Kidney capillary endothelial cell (primary cell): ENCODE data around the gene ANK3.

Experiments used
- DNase-seq: peaks from one replicate; pipeline ENCODE4 v3.0.0-alpha.2; 2018; ENCODE audit warnings: low spot score

The ANK3 gene

DNA sequence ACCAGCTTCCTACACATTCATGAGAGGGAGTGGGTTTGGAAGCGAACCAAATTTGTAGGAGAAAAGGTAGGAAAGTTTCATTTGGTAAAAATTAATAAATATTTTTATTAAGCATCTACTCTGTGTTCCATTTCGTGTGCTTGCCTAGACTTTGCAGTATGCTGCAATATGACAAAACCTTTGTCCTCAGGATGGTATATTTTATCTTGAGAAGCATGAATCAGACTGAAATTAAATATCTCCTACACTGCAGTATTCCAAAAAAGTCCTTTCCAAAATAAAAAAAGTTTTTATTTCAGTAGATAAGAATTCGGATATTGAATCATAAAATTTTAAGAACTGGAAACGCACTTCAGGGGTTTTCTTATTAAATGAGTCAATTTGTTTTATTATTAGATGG, 47.7 kb downstream of the ANK3 start:
- no peak for DNase-seq

- DNase-seq = no peak
These were observed 48.7 kb downstream of the ANK3 start for GRCh38 chr10:60340973-60341372.

DNA sequence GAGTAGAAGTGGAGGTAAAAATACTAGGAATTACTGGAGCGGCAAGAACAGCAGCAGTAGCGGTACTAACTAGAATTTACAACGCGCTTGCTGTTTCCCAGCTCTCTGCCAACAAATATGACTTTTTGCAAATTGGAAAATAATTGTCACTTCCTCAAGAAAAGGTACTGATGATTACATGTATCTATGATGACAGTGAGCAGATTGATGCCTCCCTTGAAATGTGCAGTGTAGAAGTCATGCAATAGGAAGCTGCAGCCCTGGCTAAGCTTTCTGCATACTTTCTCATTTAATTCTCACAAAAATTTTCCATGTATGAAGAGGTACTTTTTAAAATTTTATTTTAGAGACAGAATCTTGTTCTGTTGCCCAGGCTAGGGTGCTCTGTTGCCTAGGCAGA, 49.9 kb downstream of the ANK3 start:
- DNase-seq = no peak

GRCh38 chr10:60338786-60339185, 50.9 kb downstream of the ANK3 start:
- no peak for DNase-seq

DNA sequence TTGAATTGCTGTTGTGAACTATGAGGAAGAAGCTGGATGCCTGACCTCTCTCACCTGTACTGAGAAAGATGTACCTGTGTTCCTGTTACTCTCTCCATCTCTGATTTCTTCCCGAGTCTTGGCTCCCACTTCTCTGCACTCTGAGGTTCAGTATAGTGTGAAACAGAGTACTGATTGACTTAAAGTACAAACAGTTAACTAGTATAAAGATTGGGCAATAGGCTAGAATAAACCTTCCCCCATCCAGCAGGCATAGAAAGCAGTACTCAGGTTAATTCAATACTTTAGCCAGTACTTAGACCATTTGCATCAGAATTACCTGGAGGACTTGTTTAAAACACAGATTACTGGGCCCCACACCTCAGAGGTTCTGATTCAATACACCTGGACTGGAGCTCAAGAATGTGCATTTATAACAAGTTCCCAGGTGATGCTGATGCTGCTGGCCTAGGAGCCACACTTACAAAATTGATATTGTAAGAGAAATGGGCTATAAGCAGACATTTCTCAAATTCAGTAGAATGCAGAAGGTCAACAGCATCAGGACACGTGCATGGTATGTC, 51.6 kb downstream of the ANK3 start:
- no peak for DNase-seq

DNA sequence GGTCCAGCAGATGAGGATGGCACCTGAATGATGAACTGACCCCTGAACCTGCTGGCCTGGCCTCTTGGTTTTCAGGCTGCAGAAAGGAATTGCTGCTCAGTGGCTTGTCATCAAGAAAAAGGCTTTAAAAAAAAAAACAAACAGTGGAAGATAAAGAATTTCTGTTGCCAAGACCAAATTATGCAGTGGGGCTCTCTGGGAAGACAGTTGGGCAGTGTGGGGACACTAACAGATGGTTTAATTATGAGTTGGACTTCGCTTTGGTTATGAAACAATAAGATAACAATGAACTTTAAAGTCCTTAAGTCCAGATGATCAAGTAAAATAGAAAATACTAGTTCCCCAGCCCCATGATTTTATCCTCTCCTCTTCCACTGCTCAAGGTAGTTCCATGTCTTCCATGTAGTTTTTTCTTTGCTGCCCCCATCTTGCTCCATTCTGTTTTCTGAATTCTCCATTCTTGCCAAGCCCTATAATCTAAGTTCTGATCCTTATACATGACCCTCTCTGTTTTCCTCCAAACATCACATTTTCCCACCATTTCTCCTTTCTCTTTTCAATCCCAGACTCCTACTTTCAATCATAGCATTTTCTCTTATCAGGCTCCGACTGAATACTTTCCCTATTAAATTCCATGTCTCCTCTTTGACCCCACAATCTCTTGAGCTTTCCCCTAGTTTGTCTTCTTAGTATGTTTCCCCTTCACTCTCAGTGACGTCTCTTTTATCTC, 52.6 kb downstream of the ANK3 start:
- no peak for DNase-seq

DNA sequence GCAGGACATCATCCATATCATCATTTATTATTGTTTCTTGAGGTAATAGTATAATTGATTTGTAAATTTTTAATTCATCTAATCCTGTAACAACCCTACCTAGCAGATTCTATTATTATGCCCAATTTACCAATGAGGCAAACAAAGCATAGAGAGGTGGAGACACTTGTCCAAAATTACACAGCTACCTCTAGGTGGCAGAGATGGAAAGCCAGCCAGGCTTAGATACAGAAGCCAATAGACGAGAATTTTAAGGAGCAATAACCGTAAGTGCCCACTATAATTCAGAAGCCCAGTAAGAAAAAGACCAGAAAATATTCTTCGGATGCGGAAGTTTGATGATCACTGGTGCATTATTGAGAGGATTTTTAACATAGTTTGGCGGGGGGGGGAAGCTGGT, 54.0 kb downstream of the ANK3 start:
- DNase-seq = no peak

- DNase-seq = no peak
These were observed 54.7 kb downstream of the ANK3 start for GRCh38 chr10:60334991-60335390.

DNA sequence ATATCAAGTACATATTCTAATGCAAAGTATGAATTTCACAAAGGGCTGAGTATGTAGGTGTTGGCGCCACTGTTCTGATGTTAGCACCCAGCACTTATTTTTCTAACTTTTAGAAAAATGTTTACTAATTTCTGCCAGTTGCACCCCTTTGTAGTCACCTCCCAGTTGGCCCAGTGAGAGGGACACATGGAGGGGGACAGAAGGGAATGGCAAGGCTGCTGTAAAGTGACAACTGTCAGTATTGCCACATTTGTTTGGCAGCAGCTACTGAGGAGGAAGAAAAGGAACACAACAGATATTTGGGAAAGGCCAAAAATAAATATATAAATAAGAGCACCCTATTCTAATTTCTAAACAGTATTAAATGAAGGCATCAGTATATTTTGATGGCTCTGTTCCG, 57.3 kb downstream of the ANK3 start:
- no peak for DNase-seq

DNA sequence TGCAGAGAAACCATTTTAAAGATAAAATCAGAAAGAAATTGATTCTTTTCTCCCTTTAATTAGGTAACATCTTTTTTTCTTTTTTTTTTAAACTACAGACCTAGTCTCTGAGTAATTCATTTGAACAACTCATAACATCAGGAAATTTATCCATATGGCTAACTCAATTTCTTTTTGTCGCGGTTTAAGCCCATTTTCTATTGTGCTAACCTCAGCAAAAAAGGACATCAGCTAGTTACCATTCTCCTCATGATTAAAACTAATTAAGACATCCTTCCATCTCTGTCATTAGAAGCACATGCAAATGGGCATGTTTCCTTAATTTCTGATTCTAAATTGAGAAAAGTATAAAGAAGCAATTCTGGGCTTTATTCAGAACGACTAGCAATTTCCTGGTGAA, 57.8 kb downstream of the ANK3 start:
- no peak for DNase-seq

DNA sequence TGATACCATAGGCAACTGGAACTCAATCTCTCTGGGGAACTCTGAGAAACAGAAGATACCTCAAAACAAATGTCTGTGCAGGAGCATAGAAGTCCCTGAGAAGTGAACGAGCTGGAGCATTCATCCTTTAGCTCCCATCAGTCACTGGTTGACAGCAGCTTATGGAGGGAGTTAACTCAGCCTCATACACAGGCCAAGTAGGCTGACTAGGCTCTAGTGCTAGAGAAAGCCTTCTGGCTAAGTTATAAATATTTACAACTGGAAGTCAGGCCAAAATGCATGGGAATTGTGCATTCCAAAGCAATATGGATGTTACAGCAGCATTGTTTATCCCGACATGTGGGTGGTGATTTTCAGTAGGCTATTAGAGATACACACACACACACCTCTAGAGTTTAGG, 66.5 kb downstream of the ANK3 start:
- DNase-seq = no peak

GRCh38 chr10:60320666-60321065, 69.0 kb downstream of the ANK3 start:
- no peak for DNase-seq

GRCh38 chr10:60316029-60316428, 73.6 kb downstream of the ANK3 start:
- no peak for DNase-seq

DNA sequence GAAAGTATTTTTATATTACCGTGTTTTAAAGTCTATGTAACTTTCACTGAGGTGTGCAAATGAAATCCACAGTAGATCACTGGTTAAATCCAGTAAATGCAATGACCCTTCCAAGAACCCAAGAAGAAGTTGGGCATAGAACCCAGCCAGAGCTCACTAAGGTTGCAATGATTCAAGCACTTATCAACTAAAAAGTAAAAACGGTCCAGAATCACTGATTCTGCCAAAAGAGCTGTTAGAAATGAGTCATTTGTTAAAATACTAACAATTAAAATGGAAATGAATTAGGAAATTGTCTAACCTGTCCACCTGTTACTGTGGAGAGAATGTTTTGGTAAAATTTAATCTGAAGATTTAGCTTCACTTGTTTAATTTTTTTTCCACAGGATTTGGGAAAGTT, 74.4 kb downstream of the ANK3 start:
- no peak for DNase-seq

DNA sequence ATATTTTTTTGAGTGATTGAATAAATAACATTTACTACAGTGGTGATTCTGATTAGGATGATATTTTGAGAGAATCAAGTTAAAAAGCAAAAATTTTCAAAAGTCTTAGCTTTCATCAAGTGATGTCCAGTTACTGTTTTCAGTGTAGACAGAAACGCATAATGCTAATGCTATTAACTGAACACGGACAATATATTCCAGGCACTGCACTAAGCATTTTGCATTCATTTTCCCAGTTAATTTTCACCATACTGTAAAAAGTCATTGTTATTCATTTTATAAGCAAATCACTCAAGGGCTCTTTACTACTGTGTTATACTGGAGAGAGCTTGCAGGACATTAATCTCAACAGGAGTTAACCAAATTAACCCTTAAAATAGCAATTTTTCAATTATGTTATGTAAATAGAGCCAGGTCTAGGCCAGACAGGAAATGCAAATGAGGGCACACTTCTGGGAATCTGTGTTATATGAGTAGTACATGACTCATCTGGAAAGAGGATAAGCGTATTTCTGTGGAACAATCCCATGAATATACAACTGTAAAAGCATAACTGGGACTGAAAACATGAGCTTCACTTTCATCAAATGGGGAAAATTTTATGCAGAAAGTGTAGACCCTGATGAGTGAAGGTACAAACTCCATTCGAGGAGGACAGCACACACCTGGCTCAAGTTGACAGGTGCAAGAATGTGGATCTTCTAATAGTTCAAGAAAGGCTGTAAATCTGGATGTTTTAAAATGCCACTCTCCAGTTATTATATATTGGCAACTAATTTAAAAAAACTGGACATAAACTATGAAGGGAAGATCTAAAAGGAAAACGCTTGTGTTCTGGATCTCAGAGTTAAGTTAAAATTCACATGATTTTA, 75.4 kb downstream of the ANK3 start:
- peak; percentile 90 for DNase-seq

DNA sequence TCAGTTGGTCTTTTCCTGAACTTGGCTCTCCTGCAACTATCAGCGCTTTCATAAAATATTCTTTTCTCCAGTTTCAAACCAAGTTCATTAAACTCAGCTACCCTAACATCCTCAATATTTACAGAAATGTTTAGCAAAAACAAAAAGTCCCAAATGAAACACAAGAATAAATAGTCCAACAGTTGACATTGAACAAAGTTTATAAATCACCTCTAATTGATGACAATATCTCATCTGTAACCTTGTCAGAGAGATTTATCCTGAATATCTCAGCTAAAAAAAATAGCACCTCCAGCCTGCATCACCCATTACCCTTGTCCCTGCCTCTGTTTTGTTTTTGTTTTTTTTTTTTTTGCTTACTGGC, 76.1 kb downstream of the ANK3 start:
- DNase-seq = no peak

DNA sequence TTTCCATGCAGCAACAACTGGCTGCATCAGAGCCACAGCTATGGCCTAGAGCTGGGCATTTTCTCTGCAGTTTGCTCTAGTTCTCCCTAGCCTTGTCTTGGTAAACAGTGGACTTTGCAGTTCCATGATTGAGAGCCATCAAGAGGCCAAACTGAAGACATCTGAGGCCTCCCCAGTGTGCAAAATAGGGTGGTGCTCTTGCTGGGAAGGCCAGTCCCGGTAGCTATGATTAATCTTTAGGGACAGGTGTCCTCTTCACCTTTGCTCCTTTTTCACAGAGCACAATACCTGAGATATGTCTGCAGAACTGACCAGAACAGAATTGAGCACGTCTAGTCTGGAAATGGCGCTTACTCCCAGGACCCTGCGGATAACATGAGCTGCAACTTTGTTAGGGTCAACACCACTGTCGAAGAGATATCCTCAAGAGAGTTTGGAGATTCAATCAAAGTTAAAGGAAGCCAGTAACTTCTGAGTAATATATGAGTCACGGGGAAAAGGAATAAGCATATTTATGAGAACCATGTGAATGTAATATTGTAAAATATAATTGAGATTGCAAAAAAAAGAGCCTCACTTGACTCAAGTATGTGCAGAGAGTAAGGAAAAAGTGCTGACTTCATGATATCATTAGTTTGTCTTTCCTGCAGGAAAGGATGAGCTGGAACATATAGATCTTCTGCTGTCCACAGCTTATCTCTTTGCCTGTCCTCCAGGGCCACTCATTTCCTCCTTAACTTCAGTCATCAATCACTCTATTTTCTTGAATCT, 76.7 kb downstream of the ANK3 start:
- DNase-seq = peak; percentile 65

- DNase-seq = no peak
These were observed 77.9 kb downstream of the ANK3 start for GRCh38 chr10:60311821-60312220.

DNA sequence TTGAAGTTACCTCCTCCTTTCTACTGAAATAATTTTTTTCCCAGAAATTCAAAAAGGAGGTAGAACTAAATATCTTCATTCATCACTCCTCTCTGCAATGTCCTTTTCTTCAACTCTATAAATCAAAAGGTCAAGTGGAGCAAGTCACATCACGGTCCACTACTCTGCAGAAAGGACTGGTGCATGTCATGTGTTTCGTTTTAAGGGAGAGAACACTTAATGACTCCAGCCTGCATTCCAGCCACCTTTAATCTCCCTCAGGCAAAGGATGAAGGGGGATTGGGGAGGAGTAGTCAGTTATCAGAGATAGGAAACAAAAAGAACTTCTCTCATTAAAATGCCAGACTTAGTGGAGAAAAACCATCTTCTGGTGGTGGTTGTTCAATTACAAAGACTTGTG, 78.9 kb downstream of the ANK3 start:
- no peak for DNase-seq

- DNase-seq = no peak
These were observed 79.8 kb downstream of the ANK3 start for GRCh38 chr10:60309891-60310290.

GRCh38 chr10:60309371-60309770, 80.3 kb downstream of the ANK3 start:
- no peak for DNase-seq

GRCh38 chr10:60305380-60305892, 84.2 kb downstream of the ANK3 start:
- DNase-seq = no peak
